ENCODE measurements around the gene CACNA1H. TPM values are rescaled to one million over a fixed set of nuclear protein-coding genes. Genes with fewer than 3 reads are reported as not detected.
"Not testable (repeated sequence)": the region's sequence is repeated elsewhere in the genome, so short reads cannot be mapped to it uniquely, and the experiment has no call there.

CACNA1H gene
- total and polyA plus RNA-seq, 9 of the 15 experiments (the other 6 are each of a cell fraction or from before 2014, with no cell fraction given) = 0.10 to 0.18 TPM; not detected in 7

- H3K4me3 ChIP-seq; CTCF ChIA-PET (ENCODE audit: low intra/inter-chr PET ratio); H3K27ac ChIP-seq (ENCODE audit: extremely low read depth, low read depth, low read length); H3K4me2 ChIP-seq (ENCODE audit: insufficient read depth, low read length); H2AFZ ChIP-seq (ENCODE audit: low read depth, low read length); H3K79me2 ChIP-seq (ENCODE audit: control insufficient read depth, insufficient read depth, low read length); H3K36me3 ChIP-seq (ENCODE audit: control insufficient read depth, insufficient read depth, low read length); DNase-seq (ENCODE audit: extremely low read depth in 1 of 4, low spot score in 3 of 4); in situ Hi-C loops (cut with MboI); H3K9me3 ChIP-seq (replicated peaks; ENCODE audit: control insufficient read depth, insufficient read depth, low read depth, low read length); ATAC-seq; H3K9me1 ChIP-seq (ENCODE audit: control insufficient read depth, insufficient read depth, low read length); intact Hi-C loops (cut with micrococcal nuclease); H3K9ac ChIP-seq (ENCODE audit: insufficient read depth in 1 of 2, low read depth in 2 of 2, low read length in 2 of 2); BruUV-seq (replicated peaks): not testable (repeated sequence)
- WGBS (ENCODE audit: insufficient coverage, low coverage, missing lambda C conversion rate) = 5% methylated on average over 11 of the region's 24 CpGs
- POLR2A ChIA-PET = interaction anchor here (0.6 kb wide), 1 partner anchor 13 kb away, joined by 3 read pairs; no protein-coding TSS in a partner anchor
- peak; percentile 15 for FAIRE-seq
- Histone ChIP-seq H4K20me1 (replicated peaks; ENCODE audit: control insufficient read depth, insufficient read depth, low read length) (peaks cover 13% of the 10 kb centered on the region; the same call in 1 of the 2 replicates), H3K4me1 (replicated peaks in 1 of 2; ENCODE audit: control insufficient read depth in 2 of 2, insufficient read depth in 2 of 2, low read length in 2 of 2) (peaks cover 0 to 34% of the 10 kb centered on the region in 2 experiments; a peak in 2 of 5 replicates), H3K27me3 (ENCODE audit: control insufficient read depth in 2 of 2, insufficient read depth in 2 of 2, low read length in 2 of 2) (peaks cover 25 to 47% of the 10 kb centered on the region in 2 experiments)
Measured at GRCh38 chr16:1225728-1226311, 72.9 kb downstream of the CACNA1H start.

- 6% methylated on average over 8 of the region's 14 CpGs for WGBS (ENCODE audit: insufficient coverage, low coverage, missing lambda C conversion rate)
- intact Hi-C loops (cut with micrococcal nuclease); H3K79me2 ChIP-seq (ENCODE audit: control insufficient read depth, insufficient read depth, low read length): not testable (repeated sequence)
Measured at GRCh38 chr16:1226692-1227091, 73.8 kb downstream of the CACNA1H start.

DNA sequence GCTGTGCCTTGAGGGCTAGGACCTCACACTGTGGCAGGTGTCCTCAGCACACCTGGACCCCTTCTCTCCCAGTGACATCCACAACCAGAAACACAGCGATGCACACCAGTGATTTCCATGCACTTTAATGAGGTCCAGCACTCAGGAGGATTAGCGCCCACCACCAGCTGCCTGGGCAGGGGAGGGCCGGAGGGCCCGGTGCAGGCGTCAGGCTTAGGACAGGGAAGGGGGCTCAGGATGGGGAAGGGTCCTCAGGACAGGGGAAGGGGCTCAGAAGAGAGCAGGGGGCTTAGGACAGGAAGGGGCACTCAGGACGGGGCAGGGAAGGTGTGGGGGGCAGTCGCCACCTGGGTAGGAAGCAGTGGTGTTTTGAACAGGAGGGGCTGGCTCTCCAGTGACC, 75.3 kb downstream of the CACNA1H start:
- in situ Hi-C loops (cut with MboI); H3K36me3 ChIP-seq (ENCODE audit: control insufficient read depth, insufficient read depth, low read length); H3K27ac ChIP-seq (ENCODE audit: extremely low read depth, low read depth, low read length); POLR2A ChIA-PET; DNase-seq (ENCODE audit: extremely low read depth in 1 of 4, low spot score in 3 of 4); CTCF ChIA-PET (ENCODE audit: low intra/inter-chr PET ratio); BruUV-seq (replicated peaks); H4K20me1 ChIP-seq (replicated peaks; ENCODE audit: control insufficient read depth, insufficient read depth, low read length); H3K79me2 ChIP-seq (ENCODE audit: control insufficient read depth, insufficient read depth, low read length); H3K9me1 ChIP-seq (ENCODE audit: control insufficient read depth, insufficient read depth, low read length); ATAC-seq; H3K9me3 ChIP-seq (replicated peaks; ENCODE audit: control insufficient read depth, insufficient read depth, low read depth, low read length); H2AFZ ChIP-seq (ENCODE audit: low read depth, low read length); H3K4me2 ChIP-seq (ENCODE audit: insufficient read depth, low read length); H3K9ac ChIP-seq (ENCODE audit: insufficient read depth in 1 of 2, low read depth in 2 of 2, low read length in 2 of 2); H3K4me3 ChIP-seq; intact Hi-C loops (cut with micrococcal nuclease); FAIRE-seq: not testable (repeated sequence)
- 20% methylated on average over 4 of the region's 7 CpGs for WGBS (ENCODE audit: insufficient coverage, low coverage, missing lambda C conversion rate)
- H3K4me1 ChIP-seq (replicated peaks in 1 of 2; ENCODE audit: control insufficient read depth in 2 of 2, insufficient read depth in 2 of 2, low read length in 2 of 2) = peaks cover 0 to 21% of the 10 kb centered on the region in 2 experiments; a peak in 2 of 5 replicates
- peaks cover 2 to 23% of the 10 kb centered on the region in 2 experiments; a peak in 4 of 5 replicates for H3K27me3 ChIP-seq (ENCODE audit: control insufficient read depth in 2 of 2, insufficient read depth in 2 of 2, low read length in 2 of 2)

More at GRCh38 chr16:1226692-1227091, 73.8 kb downstream of the CACNA1H start:
- H3K4me3 ChIP-seq; H3K27ac ChIP-seq (ENCODE audit: extremely low read depth, low read depth, low read length); DNase-seq (ENCODE audit: extremely low read depth in 1 of 4, low spot score in 3 of 4); in situ Hi-C loops (cut with MboI); H3K9me1 ChIP-seq (ENCODE audit: control insufficient read depth, insufficient read depth, low read length); H3K4me2 ChIP-seq (ENCODE audit: insufficient read depth, low read length); POLR2A ChIA-PET; H3K9ac ChIP-seq (ENCODE audit: insufficient read depth in 1 of 2, low read depth in 2 of 2, low read length in 2 of 2); CTCF ChIA-PET (ENCODE audit: low intra/inter-chr PET ratio); BruUV-seq (replicated peaks); FAIRE-seq; H3K36me3 ChIP-seq (ENCODE audit: control insufficient read depth, insufficient read depth, low read length); H2AFZ ChIP-seq (ENCODE audit: low read depth, low read length); H3K9me3 ChIP-seq (replicated peaks; ENCODE audit: control insufficient read depth, insufficient read depth, low read depth, low read length); ATAC-seq: not testable (repeated sequence)
- peaks cover 13% of the 10 kb centered on the region; the same call in 1 of the 2 replicates for H4K20me1 ChIP-seq (replicated peaks; ENCODE audit: control insufficient read depth, insufficient read depth, low read length)
- H3K27me3 ChIP-seq (ENCODE audit: control insufficient read depth in 2 of 2, insufficient read depth in 2 of 2, low read length in 2 of 2) = peaks cover 16 to 38% of the 10 kb centered on the region in 2 experiments
- peaks cover 0 to 26% of the 10 kb centered on the region in 2 experiments; a peak in 2 of 5 replicates for H3K4me1 ChIP-seq (replicated peaks in 1 of 2; ENCODE audit: control insufficient read depth in 2 of 2, insufficient read depth in 2 of 2, low read length in 2 of 2)

DNA sequence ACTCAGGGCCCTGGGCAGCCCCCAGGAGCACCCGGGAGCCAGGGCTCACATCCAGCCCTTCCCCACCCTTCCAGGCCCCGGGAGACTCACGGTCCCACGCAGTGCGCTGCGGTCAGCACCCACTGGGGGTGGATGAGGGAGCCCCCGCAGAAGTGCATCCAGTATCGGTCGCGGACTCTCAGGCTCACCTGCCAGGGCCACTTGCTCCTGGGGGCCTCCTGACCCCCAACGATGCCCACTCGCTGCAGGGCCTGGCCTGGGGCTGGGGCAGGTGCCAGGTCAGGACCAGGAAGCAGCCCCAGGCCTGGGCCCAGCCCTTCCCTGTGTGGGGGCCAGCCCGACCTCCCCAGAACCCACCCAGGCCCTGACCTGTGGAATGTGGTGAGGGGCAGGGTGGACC, 76.6 kb downstream of the CACNA1H start:
- H4K20me1 ChIP-seq (replicated peaks; ENCODE audit: control insufficient read depth, insufficient read depth, low read length) = not testable (repeated sequence)

More for the DNA sequence above, 76.6 kb downstream of the CACNA1H start:
- H2AFZ ChIP-seq (ENCODE audit: low read depth, low read length); POLR2A ChIA-PET; in situ Hi-C loops (cut with MboI); intact Hi-C loops (cut with micrococcal nuclease); CTCF ChIA-PET (ENCODE audit: low intra/inter-chr PET ratio); H3K9ac ChIP-seq (ENCODE audit: insufficient read depth in 1 of 2, low read depth in 2 of 2, low read length in 2 of 2); BruUV-seq (replicated peaks); H3K9me1 ChIP-seq (ENCODE audit: control insufficient read depth, insufficient read depth, low read length); H3K27ac ChIP-seq (ENCODE audit: extremely low read depth, low read depth, low read length); FAIRE-seq; H3K4me3 ChIP-seq; DNase-seq (ENCODE audit: extremely low read depth in 1 of 4, low spot score in 3 of 4); H3K36me3 ChIP-seq (ENCODE audit: control insufficient read depth, insufficient read depth, low read length); H3K9me3 ChIP-seq (replicated peaks; ENCODE audit: control insufficient read depth, insufficient read depth, low read depth, low read length); ATAC-seq; H3K4me2 ChIP-seq (ENCODE audit: insufficient read depth, low read length); H3K79me2 ChIP-seq (ENCODE audit: control insufficient read depth, insufficient read depth, low read length): not testable (repeated sequence)
- WGBS (ENCODE audit: insufficient coverage, low coverage, missing lambda C conversion rate) = 4% methylated on average over 5 of the region's 13 CpGs
- Histone ChIP-seq H3K27me3 (ENCODE audit: control insufficient read depth in 2 of 2, insufficient read depth in 2 of 2, low read length in 2 of 2) (peaks cover 0 to 11% of the 10 kb centered on the region in 2 experiments; a peak in 3 of 5 replicates), H3K4me1 (replicated peaks in 1 of 2; ENCODE audit: control insufficient read depth in 2 of 2, insufficient read depth in 2 of 2, low read length in 2 of 2) (peaks cover 0 to 13% of the 10 kb centered on the region in 2 experiments; a peak in 1 of 5 replicates)

Measured in K562 (cell line).